IgD-negative memory B cell (primary cell): ENCODE measurements around the gene KDM1A. TPM values are rescaled to one million over a fixed set of nuclear protein-coding genes. Genes with fewer than 3 reads are reported as not detected.
A peak's percentile ranks its signal among the peaks of the same experiment; 100 is the strongest.
"Not testable (repeated sequence)": the region's sequence is repeated elsewhere in the genome, so short reads cannot be mapped to it uniquely, and the experiment has no call there.

Experiments
- H3K27ac Mint-ChIP-seq, 3 donors: one replicate each; pipeline ENCODE4 v1.8.0; 2020 to 2022; ENCODE audit warnings: mild to moderate bottlenecking in 3 of 3, mixed read lengths in 3 of 3, moderate library complexity in 1 of 3
- H3K27me3 Mint-ChIP-seq: one replicate; pipeline ENCODE4 v1.8.0; 2021; ENCODE audit warnings: mixed read lengths
- H3K36me3 Mint-ChIP-seq: one replicate; pipeline ENCODE4 v1.8.0; 2020; ENCODE audit warnings: mild to moderate bottlenecking, mixed read lengths
- H3K4me1 Mint-ChIP-seq, 3 donors: one replicate each; pipeline ENCODE4 v1.8.0; 2020 to 2022; ENCODE audit warnings: mixed read lengths in 3 of 3, mild to moderate bottlenecking in 1 of 3
- H3K4me3 Mint-ChIP-seq, 4 donors: one replicate each; pipeline ENCODE4 v1.8.0; 2020 to 2022; ENCODE audit warnings: mild to moderate bottlenecking in 4 of 4, mixed read lengths in 4 of 4, moderate library complexity in 3 of 4
- H3K9me3 Mint-ChIP-seq, 3 donors: one replicate each; pipeline ENCODE4 v1.8.0; 2020 to 2021; ENCODE audit warnings: mixed read lengths in 3 of 3, mild to moderate bottlenecking in 1 of 3
- polyA plus RNA-seq: library from polyadenylated mRNA; unstranded; fragments of 300-500 nt; fragmentation: Illumina TruSeq; gene quantifications from one replicate; pipeline ENCODE4 v1.2.3, GENCODE V29; 2021

Gene KDM1A
- polyA plus RNA-seq, 1 donor from 2014 or later = 43.8 TPM

- H3K4me3 Mint-ChIP-seq, H3K9me3 Mint-ChIP-seq: not testable (repeated sequence)
These were observed 19.1 kb upstream of the KDM1A start for GRCh38 chr1:23000133-23000532.

GRCh38 chr1:23002218-23002617, 17.1 kb upstream of the KDM1A start:
- not testable (repeated sequence) for H3K27me3 Mint-ChIP-seq, H3K4me3 Mint-ChIP-seq, H3K4me1 Mint-ChIP-seq, H3K9me3 Mint-ChIP-seq, H3K36me3 Mint-ChIP-seq, H3K27ac Mint-ChIP-seq

More at GRCh38 chr1:23000133-23000532, 19.1 kb upstream of the KDM1A start:
- not testable (repeated sequence) for H3K4me1 Mint-ChIP-seq, H3K36me3 Mint-ChIP-seq, H3K27ac Mint-ChIP-seq, H3K27me3 Mint-ChIP-seq

GRCh38 chr1:23004112-23004511, 15.2 kb upstream of the KDM1A start:
- Mint-ChIP-seq H3K27ac (no peak overlapping the region), H3K4me3 (no peak overlapping the region), H3K27me3 (no peaks in the 10 kb centered on the region), H3K36me3 (no peaks in the 10 kb centered on the region), H3K4me1 (peaks cover 0 to 1% (median 0%) of the 10 kb centered on the region in 3 donors), H3K9me3 (no peaks in the 10 kb centered on the region)

- H3K36me3 Mint-ChIP-seq, H3K4me1 Mint-ChIP-seq, H3K27me3 Mint-ChIP-seq, H3K27ac Mint-ChIP-seq, H3K4me3 Mint-ChIP-seq, H3K9me3 Mint-ChIP-seq: not testable (repeated sequence)
These were observed 14.5 kb upstream of the KDM1A start for GRCh38 chr1:23004769-23005168.

- Mint-ChIP-seq H3K4me1 (peaks cover 1 to 8% (median 4%) of the 10 kb centered on the region in 3 donors), H3K4me3 (no peak overlapping the region), H3K36me3 (no peaks in the 10 kb centered on the region), H3K9me3 (no peaks in the 10 kb centered on the region), H3K27ac (no peak overlapping the region), H3K27me3 (peaks cover 3% of the 10 kb centered on the region)
These were observed 12.2 kb upstream of the KDM1A start for GRCh38 chr1:23007106-23007505.

GRCh38 chr1:23008901-23009300, 10.4 kb upstream of the KDM1A start:
- Mint-ChIP-seq H3K27me3 (peaks cover 3% of the 10 kb centered on the region), H3K4me1 (peaks cover 3 to 8% (median 4%) of the 10 kb centered on the region in 3 donors), H3K9me3 (no peaks in the 10 kb centered on the region), H3K36me3 (no peaks in the 10 kb centered on the region), H3K4me3 (no peak overlapping the region), H3K27ac (peak overlapping the region in 1 of 3 donors; percentile 46)

GRCh38 chr1:23010025-23010424, 9.2 kb upstream of the KDM1A start:
- not testable (repeated sequence) for H3K27me3 Mint-ChIP-seq, H3K36me3 Mint-ChIP-seq, H3K27ac Mint-ChIP-seq, H3K9me3 Mint-ChIP-seq, H3K4me3 Mint-ChIP-seq
- peaks cover 4 to 10% (median 6%) of the 10 kb centered on the region in 3 donors for H3K4me1 Mint-ChIP-seq

- Mint-ChIP-seq H3K27ac (no peak overlapping the region), H3K36me3 (no peaks in the 10 kb centered on the region), H3K4me3 (no peak overlapping the region), H3K27me3 (peaks cover 6% of the 10 kb centered on the region), H3K4me1 (peaks cover 4 to 16% (median 12%) of the 10 kb centered on the region in 3 donors), H3K9me3 (no peaks in the 10 kb centered on the region)
These were observed 5.6 kb upstream of the KDM1A start for GRCh38 chr1:23013657-23014056.

GRCh38 chr1:23018661-23019093, 591 bp upstream of the KDM1A start:
- H3K4me3 Mint-ChIP-seq = peak overlapping the region; percentile 96 to 100 (median 99)
- peaks cover 5% of the 10 kb centered on the region for H3K36me3 Mint-ChIP-seq
- peak overlapping the region; percentile 79 to 94 (median 82) for H3K27ac Mint-ChIP-seq
- peaks cover 3% of the 10 kb centered on the region for H3K27me3 Mint-ChIP-seq
- H3K4me1 Mint-ChIP-seq = peaks cover 27 to 33% (median 31%) of the 10 kb centered on the region in 3 donors
- H3K9me3 Mint-ChIP-seq = peaks cover 0 to 8% (median 0%) of the 10 kb centered on the region in 3 donors

GRCh38 chr1:23019863-23020625, 776 bp downstream of the KDM1A start:
- Mint-ChIP-seq H3K27ac (peak overlapping the region; percentile 46 to 97 (median 91)), H3K27me3 (peaks cover 3% of the 10 kb centered on the region), H3K9me3 (peaks cover 0 to 8% (median 0%) of the 10 kb centered on the region in 3 donors), H3K4me1 (peaks cover 26 to 37% (median 36%) of the 10 kb centered on the region in 3 donors), H3K4me3 (peak overlapping the region; percentile 92 to 98 (median 96)), H3K36me3 (peaks cover 8% of the 10 kb centered on the region)

- Mint-ChIP-seq H3K4me1 (peaks cover 27 to 40% (median 37%) of the 10 kb centered on the region in 3 donors), H3K27me3 (peaks cover 3% of the 10 kb centered on the region), H3K9me3 (peaks cover 0 to 8% (median 0%) of the 10 kb centered on the region in 3 donors), H3K36me3 (peaks cover 8% of the 10 kb centered on the region), H3K4me3 (peak overlapping the region; percentile 92 to 98 (median 96)), H3K27ac (peak overlapping the region in 2 of 3 donors; percentile 46 to 97)
These were observed 1.6 kb downstream of the KDM1A start for GRCh38 chr1:23020706-23021405.

GRCh38 chr1:23021834-23022233, 2.6 kb downstream of the KDM1A start:
- Mint-ChIP-seq H3K4me1 (peaks cover 34 to 46% (median 43%) of the 10 kb centered on the region in 3 donors), H3K4me3 (peak overlapping the region in 3 of 4 donors; percentile 1 to 92 (median 12)), H3K9me3 (peaks cover 0 to 8% (median 0%) of the 10 kb centered on the region in 3 donors), H3K27ac (no peak overlapping the region), H3K36me3 (peaks cover 8% of the 10 kb centered on the region), H3K27me3 (peaks cover 3% of the 10 kb centered on the region)

- Mint-ChIP-seq H3K36me3 (peaks cover 8% of the 10 kb centered on the region), H3K27me3 (no peaks in the 10 kb centered on the region), H3K4me3 (peak overlapping the region in 3 of 4 donors; percentile 2 to 80 (median 57)), H3K27ac (peak overlapping the region in 1 of 3 donors; percentile 87), H3K9me3 (peaks cover 0 to 8% (median 0%) of the 10 kb centered on the region in 3 donors), H3K4me1 (peaks cover 31 to 51% (median 48%) of the 10 kb centered on the region in 3 donors)
These were observed 4.0 kb downstream of the KDM1A start for GRCh38 chr1:23023174-23023845.

- H3K36me3 Mint-ChIP-seq = peaks cover 8% of the 10 kb centered on the region
- peak overlapping the region in 1 of 4 donors; percentile 7 for H3K4me3 Mint-ChIP-seq
- peaks cover 0 to 8% (median 0%) of the 10 kb centered on the region in 3 donors for H3K9me3 Mint-ChIP-seq
- H3K27ac Mint-ChIP-seq = peak overlapping the region in 2 of 3 donors; percentile 21 to 31
- peaks cover 27 to 54% (median 45%) of the 10 kb centered on the region in 3 donors for H3K4me1 Mint-ChIP-seq
- H3K27me3 Mint-ChIP-seq = no peaks in the 10 kb centered on the region
These were observed 7.3 kb downstream of the KDM1A start for GRCh38 chr1:23026568-23026967.
